ENCODE data around the gene ESPN.

- TF ChIP-seq EZH2 (IDR thresholded peaks at IDR 0.05; ENCODE audit: low read depth, low read length, severe bottlenecking) = no peak
- TF ChIP-seq BRCA1 (IDR thresholded peaks at IDR 0.05; ENCODE audit: low read depth, low read length) = no peak
- TF ChIP-seq CTCF (IDR thresholded peaks at IDR 0.05; ENCODE audit: control extremely low read depth in 1 of 3, insufficient read depth in 1 of 3, low read depth in 1 of 3, low read length in 3 of 3) = no peak
- TF ChIP-seq POLR2A (IDR thresholded peaks at IDR 0.05; ENCODE audit: control extremely low read depth in 1 of 2, low read depth in 2 of 2, low read length in 2 of 2) = no peak
- no peak for TF ChIP-seq MAX (IDR thresholded peaks at IDR 0.05)
- no peak for TF ChIP-seq RNF2 (IDR thresholded peaks at IDR 0.05; ENCODE audit: borderline replicate concordance, low read depth, low read length, missing control alignments, poor library complexity, severe bottlenecking)
- no peak for TF ChIP-seq ZNF274 (IDR thresholded peaks at IDR 0.05; ENCODE audit: borderline replicate concordance, extremely low read depth, low read length)
- TF ChIP-seq MAFK (IDR thresholded peaks at IDR 0.05; ENCODE audit: low read depth, low read length) = no peak
- TF ChIP-seq RAD21 (IDR thresholded peaks at IDR 0.05 in 1 of 2, conservative IDR thresholded peaks at IDR 0.05 in 1 of 2; ENCODE audit: low read depth in 2 of 2, low read length in 2 of 2) = no peak
Measured at GRCh38 chr1:6397844-6398441, 26.6 kb upstream of the ESPN start.

Measured in H1 (cell line).